ENCODE data around the gene MT1HL1. TPM values are rescaled to one million over a fixed set of nuclear protein-coding genes. Genes with fewer than 3 reads are reported as not detected.
"Not testable (repeated sequence)": the region's sequence is repeated elsewhere in the genome, so short reads cannot be mapped to it uniquely, and the experiment has no call there.

Gene MT1HL1
- total and polyA plus RNA-seq, 2 of the 4 experiments (the other 2 are of a cell fraction), result not detected

GRCh38 chr1:236974025-236974424 is 30.2 kb downstream of the MT1HL1 start:
- intact Hi-C loops (cut with micrococcal nuclease); ATAC-seq (ENCODE audit: low read depth): not testable (repeated sequence)
- 50% methylated on average over 2 of the region's 5 CpGs; no CpG with 5 or more reads in 1 of the 2 experiments for WGBS, 2 experiments (ENCODE audit: extremely low coverage in 2 of 2, insufficient read length in 1 of 2)

More at GRCh38 chr1:236974025-236974424, 30.2 kb downstream of the MT1HL1 start:
- H3K79me1 ChIP-seq (ENCODE audit: low read depth in 1 of 2, low read length in 2 of 2); H3K4me2 ChIP-seq (ENCODE audit: low read depth, low read length); H3K9me1 ChIP-seq (ENCODE audit: insufficient read depth, low read length); POLR2A ChIA-PET (ENCODE audit: unreplicated experiment); H3K4ac ChIP-seq (ENCODE audit: low read depth, low read length); H2BK20ac ChIP-seq (ENCODE audit: low read depth, low read length); dilution Hi-C loops (cut with HindIII; ENCODE audit: low sequenced_read_pairs, unreplicated experiment); H2BK5ac ChIP-seq (ENCODE audit: low read depth, low read length, poor library complexity, severe bottlenecking); H3K36me3 ChIP-seq (ENCODE audit: control insufficient read depth, insufficient read depth, low read length); H4K8ac ChIP-seq (ENCODE audit: low read depth in 2 of 2, low read length in 2 of 2); H3K9ac ChIP-seq (ENCODE audit: low read depth, low read length); in situ Hi-C loops (cut with MboI; ENCODE audit: low sequenced_read_pairs); BruUV-seq (replicated peaks); H3K4me3 ChIP-seq (ENCODE audit: insufficient read depth, low read depth, low read length); H3K9me3 ChIP-seq (ENCODE audit: control insufficient read depth, insufficient read depth, low read length); H2AFZ ChIP-seq (replicated peaks; ENCODE audit: low read length, poor library complexity); H3K14ac ChIP-seq (replicated peaks; ENCODE audit: low read depth, low read length); H2AK9ac ChIP-seq (replicated peaks; ENCODE audit: low read depth, low read length, poor library complexity); DNase-seq; H3K4me1 ChIP-seq (ENCODE audit: control insufficient read depth, insufficient read depth, low read length); H2BK120ac ChIP-seq (ENCODE audit: low read depth, low read length); H3K23ac ChIP-seq (ENCODE audit: low read depth, low read length); H3K56ac ChIP-seq (ENCODE audit: extremely low read depth, insufficient read depth, low read length); H4K91ac ChIP-seq (ENCODE audit: insufficient read depth, low read depth, low read length); H2BK15ac ChIP-seq (ENCODE audit: low read depth, low read length); H3K27ac ChIP-seq (ENCODE audit: insufficient read depth, low read length); H4K20me1 ChIP-seq (ENCODE audit: insufficient read depth, low read length); H3K18ac ChIP-seq (ENCODE audit: low read depth, low read length); H2AK5ac ChIP-seq (ENCODE audit: low read depth, low read length); H3K27me3 ChIP-seq (ENCODE audit: control insufficient read depth, insufficient read depth, low read length); H4K5ac ChIP-seq (ENCODE audit: low read depth, low read length): not testable (repeated sequence)
- CTCF ChIA-PET, result interaction anchor here (0.6 kb wide), 1 partner anchor 64 kb away, joined by 3 read pairs; no protein-coding TSS in a partner anchor

Measured in IMR-90 (cell line).